GM21526 (cell line): ENCODE data around the gene KRT222.
A peak's percentile ranks its signal among the peaks of the same experiment; 100 is the strongest.

Source experiments
- ATAC-seq: cut with Tn5 transposase; IDR thresholded peaks from one replicate; pipeline ENCODE4 v1.9.1; 2021; ENCODE audit warnings: moderate library complexity; ENCODE audit not compliant: unreplicated experiment, low FRiP score

The KRT222 gene

GRCh38 chr17:40616592-40616991 is 48.4 kb downstream of the KRT222 start:
- ATAC-seq, result no peak

- no peak for ATAC-seq
Measured at GRCh38 chr17:40615841-40616476, 49.0 kb downstream of the KRT222 start.

- ATAC-seq, result peak; percentile 42
Measured at GRCh38 chr17:40615068-40615840, 49.7 kb downstream of the KRT222 start.

- no peak for ATAC-seq
Measured at GRCh38 chr17:40614431-40615067, 50.4 kb downstream of the KRT222 start.

- ATAC-seq, result no peak
Measured at GRCh38 chr17:40613467-40614154, 51.4 kb downstream of the KRT222 start.

- no peak for ATAC-seq
Measured at GRCh38 chr17:40612599-40613244, 52.3 kb downstream of the KRT222 start.

GRCh38 chr17:40611840-40612474 is 53.0 kb downstream of the KRT222 start:
- ATAC-seq, result no peak

GRCh38 chr17:40610359-40610758 is 54.6 kb downstream of the KRT222 start:
- no peak for ATAC-seq

- ATAC-seq, result no peak
Measured at GRCh38 chr17:40608061-40608581, 56.9 kb downstream of the KRT222 start.

- no peak for ATAC-seq
Measured at GRCh38 chr17:40607641-40608040, 57.3 kb downstream of the KRT222 start.

- no peak for ATAC-seq
Measured at GRCh38 chr17:40606548-40607353, 58.2 kb downstream of the KRT222 start.

- no peak for ATAC-seq
Measured at GRCh38 chr17:40605306-40605705, 59.7 kb downstream of the KRT222 start.
